D721Med (cell line): Measurements from ENCODE around the gene ROGDI.

Experiments used
- DNase-seq: peaks from one replicate; pipeline ENCODE4 v3.0.0; 2011; ENCODE audit warnings: low spot score; ENCODE audit not compliant: insufficient read length
- FAIRE-seq: peaks from 2 replicates; lab custom pipeline; 2011; peaks lifted over from hg19 to GRCh38; lab: Jason Lieb, UNC
- TF ChIP-seq, protein P1 (sequence below): IDR thresholded peaks from 2 replicates; pipeline ENCODE4 v1.5.1; 2012; ENCODE audit warnings: mild to moderate bottlenecking, control low read depth; ENCODE audit not compliant: insufficient read depth; ENCODE audit errors: missing control alignments

ROGDI gene

DNA sequence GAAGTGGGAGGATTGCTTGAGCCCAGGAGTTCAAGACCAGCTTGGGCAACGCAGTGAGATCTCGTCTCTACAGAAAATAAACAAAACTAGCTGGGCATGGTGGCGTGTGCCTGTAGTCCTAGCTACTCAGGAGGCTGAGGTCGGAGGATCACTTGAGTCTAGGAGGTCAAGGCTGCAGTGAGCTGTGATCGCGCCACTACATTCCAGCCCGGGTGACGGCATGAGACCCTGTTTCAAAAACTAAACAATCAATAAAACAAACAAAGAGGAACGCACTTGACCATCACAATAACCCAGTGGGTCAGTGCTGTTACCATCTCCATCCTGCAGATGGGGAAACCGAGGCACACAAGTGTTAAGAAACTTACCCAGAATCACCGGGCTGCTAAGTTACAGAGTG, 49.2 kb downstream of the ROGDI start:
- TF ChIP-seq, protein P1, sequence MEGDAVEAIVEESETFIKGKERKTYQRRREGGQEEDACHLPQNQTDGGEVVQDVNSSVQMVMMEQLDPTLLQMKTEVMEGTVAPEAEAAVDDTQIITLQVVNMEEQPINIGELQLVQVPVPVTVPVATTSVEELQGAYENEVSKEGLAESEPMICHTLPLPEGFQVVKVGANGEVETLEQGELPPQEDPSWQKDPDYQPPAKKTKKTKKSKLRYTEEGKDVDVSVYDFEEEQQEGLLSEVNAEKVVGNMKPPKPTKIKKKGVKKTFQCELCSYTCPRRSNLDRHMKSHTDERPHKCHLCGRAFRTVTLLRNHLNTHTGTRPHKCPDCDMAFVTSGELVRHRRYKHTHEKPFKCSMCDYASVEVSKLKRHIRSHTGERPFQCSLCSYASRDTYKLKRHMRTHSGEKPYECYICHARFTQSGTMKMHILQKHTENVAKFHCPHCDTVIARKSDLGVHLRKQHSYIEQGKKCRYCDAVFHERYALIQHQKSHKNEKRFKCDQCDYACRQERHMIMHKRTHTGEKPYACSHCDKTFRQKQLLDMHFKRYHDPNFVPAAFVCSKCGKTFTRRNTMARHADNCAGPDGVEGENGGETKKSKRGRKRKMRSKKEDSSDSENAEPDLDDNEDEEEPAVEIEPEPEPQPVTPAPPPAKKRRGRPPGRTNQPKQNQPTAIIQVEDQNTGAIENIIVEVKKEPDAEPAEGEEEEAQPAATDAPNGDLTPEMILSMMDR = no peak
- FAIRE-seq (no peak), DNase-seq (no peak)

DNA sequence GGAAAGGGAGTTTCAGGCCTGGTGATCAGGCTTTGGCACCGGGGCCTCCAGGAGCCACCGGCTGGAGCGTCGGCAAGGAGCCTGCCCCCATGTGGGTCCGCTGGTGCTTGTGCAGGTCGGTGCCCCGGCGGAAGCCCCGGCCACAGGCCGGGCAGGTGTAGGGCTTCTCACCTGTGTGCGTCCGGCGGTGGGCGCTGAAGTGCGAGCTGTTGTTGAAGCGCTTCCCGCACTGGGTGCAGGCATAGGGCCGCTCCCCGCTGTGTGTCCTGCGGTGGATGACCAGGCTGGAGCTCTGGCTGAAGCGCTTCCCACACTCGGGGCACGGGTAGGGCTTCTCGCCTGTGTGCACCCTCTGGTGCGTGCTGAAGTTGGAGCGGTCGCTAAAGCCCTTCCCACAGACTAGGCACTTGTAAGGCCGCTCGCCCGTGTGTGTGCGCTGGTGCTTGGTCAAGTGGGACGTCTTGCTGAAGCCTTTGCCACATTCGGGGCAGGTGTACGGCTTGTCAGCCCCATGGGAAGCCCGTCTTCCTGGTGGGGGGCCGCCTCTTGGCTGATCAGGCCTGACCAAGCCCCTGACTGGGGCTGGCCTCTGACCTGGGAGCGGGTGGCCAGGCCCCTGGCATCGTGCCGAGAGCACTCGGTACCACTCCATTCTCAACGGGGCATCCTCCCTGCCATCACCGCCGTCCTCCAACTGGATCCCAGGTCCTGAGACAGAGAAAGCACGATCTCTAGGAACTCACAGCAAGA, 49.9 kb downstream of the ROGDI start:
- no peak for DNase-seq
- TF ChIP-seq, protein P1 = no peak
- no peak for FAIRE-seq

- FAIRE-seq (no peak), DNase-seq (no peak)
- TF ChIP-seq, protein P1 = no peak
Measured at GRCh38 chr16:4750896-4751295, 51.5 kb downstream of the ROGDI start.

DNA sequence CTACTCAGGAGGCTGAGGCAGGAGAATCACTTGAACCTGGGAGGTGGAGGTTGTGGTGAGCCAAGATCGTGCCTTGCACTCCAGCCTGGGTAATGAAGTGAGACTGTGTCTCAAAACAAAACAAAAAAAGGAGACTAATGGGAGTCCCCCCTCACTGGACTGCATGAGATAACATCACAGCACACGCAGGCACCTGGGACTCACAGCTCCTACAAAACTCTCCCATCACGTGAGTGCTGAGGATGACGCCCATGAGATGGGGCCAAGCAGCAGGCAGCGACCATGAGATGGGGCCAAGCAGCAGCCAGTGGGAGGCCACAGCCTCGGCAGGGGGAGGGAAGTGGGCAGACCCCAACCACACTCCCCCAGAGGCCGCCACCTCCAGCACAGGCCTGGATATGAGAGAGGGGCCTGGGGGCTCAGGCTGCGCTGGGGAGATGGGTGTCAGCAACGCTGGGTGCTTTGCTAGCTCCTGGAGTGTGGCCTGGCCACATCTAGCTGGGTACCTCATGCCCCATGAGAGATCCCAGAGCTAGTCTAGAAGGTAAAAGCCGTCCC, 52.7 kb downstream of the ROGDI start:
- TF ChIP-seq, protein P1 = no peak
- FAIRE-seq = no peak
- DNase-seq = no peak

DNA sequence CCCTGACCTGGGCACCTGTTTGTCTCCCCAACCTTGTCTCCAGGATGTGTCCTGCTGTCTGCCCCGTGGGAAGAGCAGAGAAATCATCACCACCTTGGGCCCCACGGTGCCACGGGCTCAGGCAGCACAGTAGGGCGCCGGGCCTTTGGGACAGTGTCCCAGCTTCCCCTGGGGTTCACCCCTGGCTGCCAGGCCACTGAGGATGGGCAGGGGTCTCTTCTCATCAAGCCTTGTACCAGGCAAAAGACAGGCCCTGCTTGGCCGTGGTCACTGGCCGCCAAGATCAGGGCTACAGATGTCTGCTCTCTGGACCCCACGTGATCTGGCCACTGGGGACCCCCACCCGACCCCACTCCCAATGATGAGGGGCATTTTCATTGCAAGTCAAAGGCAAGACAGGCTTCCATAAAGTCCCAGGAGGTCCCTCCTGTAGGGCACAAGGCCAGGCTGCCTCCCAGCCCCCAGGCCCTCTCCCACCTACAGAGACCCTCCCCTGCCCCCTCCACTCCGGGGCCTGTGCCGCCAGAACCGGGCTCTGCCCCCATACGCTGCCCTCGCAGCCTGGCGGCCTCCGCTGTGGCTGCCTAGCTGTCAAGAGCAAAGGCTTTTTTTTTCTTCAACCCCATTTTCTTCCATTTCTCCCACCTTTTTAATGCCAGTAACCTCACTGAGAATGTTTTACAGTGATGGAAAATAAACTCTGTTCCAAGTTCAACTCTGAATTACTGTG, 53.6 kb downstream of the ROGDI start:
- DNase-seq (no peak), FAIRE-seq (no peak)
- TF ChIP-seq, protein P1 = no peak

DNA sequence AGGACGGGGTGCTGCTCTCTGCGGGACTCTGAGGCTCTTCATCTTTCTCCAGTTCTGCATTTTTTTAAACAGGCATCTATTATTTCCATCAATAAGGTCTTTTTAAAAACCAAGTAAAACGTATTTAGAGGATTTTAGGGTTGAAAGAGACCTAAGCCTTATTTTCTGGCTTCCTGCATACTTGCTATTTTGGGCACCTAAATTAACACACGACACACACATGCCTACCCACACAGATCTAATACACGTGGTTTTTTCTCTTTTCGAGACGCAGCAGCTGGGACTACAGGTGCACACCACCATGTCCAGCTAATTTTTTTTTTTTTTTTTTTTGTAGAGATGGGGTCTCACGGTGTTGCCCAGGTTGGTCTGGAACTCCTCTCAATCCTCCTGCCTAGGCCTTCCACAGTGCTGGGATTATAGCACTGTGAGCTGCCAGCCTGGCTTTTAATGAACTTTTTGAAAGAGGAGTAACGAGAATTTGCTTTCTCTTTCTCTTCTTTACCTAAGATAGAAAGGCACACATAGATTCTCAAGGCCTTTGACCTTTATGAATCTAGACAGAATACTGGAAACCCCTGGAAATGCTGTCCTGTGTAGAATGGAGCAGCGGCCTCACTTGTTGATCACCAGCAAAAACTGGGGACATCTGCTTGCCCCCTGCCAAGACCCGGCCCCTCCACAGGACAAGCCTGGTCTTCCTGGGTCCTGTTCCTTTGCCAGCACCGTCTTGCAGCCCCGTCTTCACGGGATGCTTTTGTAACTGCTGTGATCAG, 54.3 kb downstream of the ROGDI start:
- DNase-seq (no peak), FAIRE-seq (no peak)
- TF ChIP-seq, protein P1 = no peak
